ENCODE results near the gene SLC6A16.
"Not testable (repeated sequence)": the region's sequence is repeated elsewhere in the genome, so short reads cannot be mapped to it uniquely, and the experiment has no call there.

The SLC6A16 gene

GRCh38 chr19:49326165-49326704 lies 1.2 kb upstream of the SLC6A16 start:
- Histone ChIP-seq H3F3A (ENCODE audit: insufficient read depth) (peaks cover 69% of the 10 kb centered on the region), H3K36me3 (ENCODE audit: low read length) (peaks cover 9% of the 10 kb centered on the region), H3K79me2 (ENCODE audit: insufficient read depth, low read length) (peaks cover 5% of the 10 kb centered on the region; the same call in 1 of the 2 replicates), H3K27ac (ENCODE audit: low read depth, low read length) (peak overlapping the region; percentile 97), H4K20me1 (ENCODE audit: low read depth, low read length) (no peaks in the 10 kb centered on the region), H3K27me3 (ENCODE audit: low read length) (no peaks in the 10 kb centered on the region), H3K9ac (ENCODE audit: low read length) (peak overlapping the region; percentile 57), H3K9me3 (ENCODE audit: insufficient read depth, low read length) (no peaks in the 10 kb centered on the region), H3K4me2 (ENCODE audit: low read depth, low read length, poor library complexity, severe bottlenecking) (peak overlapping the region; percentile 85), H2AFZ (ENCODE audit: low read depth, low read length, severe bottlenecking) (no peak overlapping the region), H3K9me2 (replicated peaks; ENCODE audit: insufficient read depth, low read length) (no peaks in the 10 kb centered on the region), H3K4me3 (ENCODE audit: insufficient read depth, low read length, poor library complexity, severe bottlenecking) (peak overlapping the region; percentile 36)
- TF ChIP-seq, protein P1, sequence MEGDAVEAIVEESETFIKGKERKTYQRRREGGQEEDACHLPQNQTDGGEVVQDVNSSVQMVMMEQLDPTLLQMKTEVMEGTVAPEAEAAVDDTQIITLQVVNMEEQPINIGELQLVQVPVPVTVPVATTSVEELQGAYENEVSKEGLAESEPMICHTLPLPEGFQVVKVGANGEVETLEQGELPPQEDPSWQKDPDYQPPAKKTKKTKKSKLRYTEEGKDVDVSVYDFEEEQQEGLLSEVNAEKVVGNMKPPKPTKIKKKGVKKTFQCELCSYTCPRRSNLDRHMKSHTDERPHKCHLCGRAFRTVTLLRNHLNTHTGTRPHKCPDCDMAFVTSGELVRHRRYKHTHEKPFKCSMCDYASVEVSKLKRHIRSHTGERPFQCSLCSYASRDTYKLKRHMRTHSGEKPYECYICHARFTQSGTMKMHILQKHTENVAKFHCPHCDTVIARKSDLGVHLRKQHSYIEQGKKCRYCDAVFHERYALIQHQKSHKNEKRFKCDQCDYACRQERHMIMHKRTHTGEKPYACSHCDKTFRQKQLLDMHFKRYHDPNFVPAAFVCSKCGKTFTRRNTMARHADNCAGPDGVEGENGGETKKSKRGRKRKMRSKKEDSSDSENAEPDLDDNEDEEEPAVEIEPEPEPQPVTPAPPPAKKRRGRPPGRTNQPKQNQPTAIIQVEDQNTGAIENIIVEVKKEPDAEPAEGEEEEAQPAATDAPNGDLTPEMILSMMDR (IDR thresholded peaks at IDR 0.05; ENCODE audit: insufficient read depth, low read length, poor library complexity, severe bottlenecking) = no peak
- TF ChIP-seq EZH2phosphoT487 (conservative IDR thresholded peaks at IDR 0.05; ENCODE audit: low read length) = no peak

DNA sequence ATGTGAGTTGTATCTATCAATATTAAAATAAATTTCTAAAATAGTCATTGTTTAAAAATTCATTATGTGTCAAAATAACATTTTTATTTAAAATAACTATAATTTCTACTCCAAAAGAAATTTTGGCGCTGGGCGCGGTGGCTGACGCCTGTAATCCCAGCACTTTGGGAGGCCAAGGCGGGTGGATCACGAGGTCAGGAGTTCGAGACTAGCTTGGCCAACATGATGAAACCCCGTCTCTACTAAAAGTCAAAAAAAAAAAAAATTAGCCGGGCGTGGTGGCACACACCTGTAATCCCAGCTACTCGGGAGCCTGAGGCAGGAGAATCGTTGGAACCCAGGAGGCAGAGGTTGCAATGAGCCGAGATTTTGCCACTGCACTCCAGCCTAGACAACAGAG lies 765 bp upstream of the SLC6A16 start:
- peak overlapping the region; percentile 57 for H3K9ac ChIP-seq (ENCODE audit: low read length)
- H3K36me3 ChIP-seq (ENCODE audit: low read length); H3K9me3 ChIP-seq (ENCODE audit: insufficient read depth, low read length); H3K79me2 ChIP-seq (ENCODE audit: insufficient read depth, low read length); H3K27me3 ChIP-seq (ENCODE audit: low read length); H3K4me3 ChIP-seq (ENCODE audit: insufficient read depth, low read length, poor library complexity, severe bottlenecking); H4K20me1 ChIP-seq (ENCODE audit: low read depth, low read length); H3K9me2 ChIP-seq (replicated peaks; ENCODE audit: insufficient read depth, low read length); H2AFZ ChIP-seq (ENCODE audit: low read depth, low read length, severe bottlenecking): not testable (repeated sequence)
- peak overlapping the region; percentile 85 for H3K4me2 ChIP-seq (ENCODE audit: low read depth, low read length, poor library complexity, severe bottlenecking)
- peak overlapping the region; percentile 97 for H3K27ac ChIP-seq (ENCODE audit: low read depth, low read length)
- peaks cover 65% of the 10 kb centered on the region for H3F3A ChIP-seq (ENCODE audit: insufficient read depth)

DNA sequence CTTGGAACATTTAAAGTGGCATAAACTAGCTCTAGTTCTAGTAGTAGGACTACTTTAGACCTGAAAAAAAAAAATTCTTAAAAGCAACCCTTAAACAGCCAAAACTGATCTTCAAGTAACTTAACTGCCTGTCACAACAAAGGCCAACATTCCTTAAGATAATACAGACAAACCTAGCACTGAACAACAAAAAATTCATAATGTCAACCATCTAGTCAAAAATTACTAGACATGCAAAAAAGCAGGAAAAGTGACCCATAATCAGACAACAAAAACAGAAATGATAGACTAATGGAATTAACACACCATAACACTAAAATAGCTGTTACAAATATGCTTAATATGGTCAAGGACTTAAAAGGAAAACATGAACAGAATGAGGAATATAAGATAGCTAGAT lies 6.7 kb downstream of the SLC6A16 start:
- H3K9ac ChIP-seq (ENCODE audit: low read length) = no peak overlapping the region
- H3K27ac ChIP-seq (ENCODE audit: low read depth, low read length) = no peak overlapping the region
- H3F3A ChIP-seq (ENCODE audit: insufficient read depth) = peaks cover 11% of the 10 kb centered on the region; the same call in 1 of the 2 replicates
- no peaks in the 10 kb centered on the region for H3K9me2 ChIP-seq (replicated peaks; ENCODE audit: insufficient read depth, low read length)
- H3K79me2 ChIP-seq (ENCODE audit: insufficient read depth, low read length) = no peaks in the 10 kb centered on the region
- no peak overlapping the region for H2AFZ ChIP-seq (ENCODE audit: low read depth, low read length, severe bottlenecking)
- no peak for TF ChIP-seq EZH2phosphoT487 (conservative IDR thresholded peaks at IDR 0.05; ENCODE audit: low read length)
- TF ChIP-seq, protein P1 (IDR thresholded peaks at IDR 0.05; ENCODE audit: insufficient read depth, low read length, poor library complexity, severe bottlenecking) = no peak
- H3K4me2 ChIP-seq (ENCODE audit: low read depth, low read length, poor library complexity, severe bottlenecking) = no peak overlapping the region
- no peaks in the 10 kb centered on the region for H4K20me1 ChIP-seq (ENCODE audit: low read depth, low read length)
- no peaks in the 10 kb centered on the region for H3K27me3 ChIP-seq (ENCODE audit: low read length)
- H3K9me3 ChIP-seq (ENCODE audit: insufficient read depth, low read length) = 0 out of 2 replicates have a peak, but pooled peaks cover 3% of the 10 kb centered on the region
- H3K36me3 ChIP-seq (ENCODE audit: low read length) = peaks cover 10% of the 10 kb centered on the region
- H3K4me3 ChIP-seq (ENCODE audit: insufficient read depth, low read length, poor library complexity, severe bottlenecking) = no peak overlapping the region

DNA sequence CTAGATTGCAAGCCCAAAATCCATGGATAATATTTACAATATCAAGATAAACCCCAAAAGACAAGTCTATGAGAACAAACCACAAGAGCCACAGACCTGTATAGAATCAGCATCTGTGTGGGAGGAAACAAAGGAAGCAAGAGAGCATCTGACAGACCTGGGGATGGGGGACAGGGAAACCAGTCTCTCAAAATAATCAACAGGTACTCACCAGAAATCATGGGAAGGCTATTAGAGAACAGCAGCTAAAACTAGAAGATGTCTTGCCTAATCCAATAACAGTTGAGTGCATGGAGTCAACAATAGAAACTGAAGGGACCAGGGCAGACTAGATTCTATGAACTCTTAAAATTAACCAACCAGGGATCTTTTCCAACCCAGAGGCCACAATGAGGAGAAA lies 8.7 kb downstream of the SLC6A16 start:
- Histone ChIP-seq H3K27ac (ENCODE audit: low read depth, low read length) (no peak overlapping the region), H3K4me3 (ENCODE audit: insufficient read depth, low read length, poor library complexity, severe bottlenecking) (no peak overlapping the region), H3K36me3 (ENCODE audit: low read length) (peaks cover 3% of the 10 kb centered on the region; the same call in 1 of the 2 replicates), H3K9me3 (ENCODE audit: insufficient read depth, low read length) (0 out of 2 replicates have a peak, but pooled peaks cover 3% of the 10 kb centered on the region), H3K9me2 (replicated peaks; ENCODE audit: insufficient read depth, low read length) (no peaks in the 10 kb centered on the region), H3K79me2 (ENCODE audit: insufficient read depth, low read length) (no peaks in the 10 kb centered on the region), H3F3A (ENCODE audit: insufficient read depth) (no peaks in the 10 kb centered on the region; the same call in 1 of the 2 replicates), H2AFZ (ENCODE audit: low read depth, low read length, severe bottlenecking) (no peak overlapping the region), H3K27me3 (ENCODE audit: low read length) (no peaks in the 10 kb centered on the region), H3K4me2 (ENCODE audit: low read depth, low read length, poor library complexity, severe bottlenecking) (no peak overlapping the region), H4K20me1 (ENCODE audit: low read depth, low read length) (no peaks in the 10 kb centered on the region), H3K9ac (ENCODE audit: low read length) (no peak overlapping the region)
- TF ChIP-seq, protein P1 (IDR thresholded peaks at IDR 0.05; ENCODE audit: insufficient read depth, low read length, poor library complexity, severe bottlenecking) = no peak
- no peak for TF ChIP-seq EZH2phosphoT487 (conservative IDR thresholded peaks at IDR 0.05; ENCODE audit: low read length)

Measured in SU-DHL-6 (cell line).